Activated CD4-positive, CD25-positive, alpha-beta regulatory T cell treated with anti-CD3 and anti-CD28 coated beads, Interleukin-2, amount 50 U/mL, for 16 hours (primary cell): ENCODE results near the gene GET4.
"Not testable (repeated sequence)": the region's sequence is repeated elsewhere in the genome, so short reads cannot be mapped to it uniquely, and the experiment has no call there.

ENCODE experiments used
- DNase-seq: peaks from one replicate; pipeline ENCODE4 v3.0.0-alpha.2; 2020; ENCODE audit warnings: low read depth, low spot score

The GET4 gene

GRCh38 chr7:845091-845490, 31.3 kb upstream of the GET4 start:
- DNase-seq: no peak

GRCh38 chr7:845731-846130, 30.6 kb upstream of the GET4 start:
- DNase-seq: no peak

- DNase-seq: not testable (repeated sequence)
These were observed 29.2 kb upstream of the GET4 start for GRCh38 chr7:846958-847650.

GRCh38 chr7:847728-848127, 28.6 kb upstream of the GET4 start:
- not testable (repeated sequence) for DNase-seq

- no peak for DNase-seq
These were observed 27.2 kb upstream of the GET4 start for GRCh38 chr7:849145-849544.

- no peak for DNase-seq
These were observed 26.6 kb upstream of the GET4 start for GRCh38 chr7:849781-850180.

- no peak for DNase-seq
These were observed 25.1 kb upstream of the GET4 start for GRCh38 chr7:851204-851603.

GRCh38 chr7:853366-854117, 22.8 kb upstream of the GET4 start:
- no peak for DNase-seq

- no peak for DNase-seq
These were observed 22.1 kb upstream of the GET4 start for GRCh38 chr7:854118-854775.

- no peak for DNase-seq
These were observed 20.5 kb upstream of the GET4 start for GRCh38 chr7:855686-856369.

- DNase-seq: no peak
These were observed 19.8 kb upstream of the GET4 start for GRCh38 chr7:856444-857095.

GRCh38 chr7:857661-858060, 18.7 kb upstream of the GET4 start:
- DNase-seq: no peak

- no peak for DNase-seq
These were observed 16.9 kb upstream of the GET4 start for GRCh38 chr7:859359-860030.

GRCh38 chr7:860149-860548, 16.2 kb upstream of the GET4 start:
- no peak for DNase-seq

- no peak for DNase-seq
These were observed 15.1 kb upstream of the GET4 start for GRCh38 chr7:861222-861621.

- DNase-seq: no peak
These were observed 14.2 kb upstream of the GET4 start for GRCh38 chr7:862157-862556.

- DNase-seq: no peak
These were observed 13.2 kb upstream of the GET4 start for GRCh38 chr7:863106-863505.

- DNase-seq: no peak
These were observed 10.4 kb upstream of the GET4 start for GRCh38 chr7:865921-866320.

GRCh38 chr7:867001-867405, 9.4 kb upstream of the GET4 start:
- DNase-seq: no peak

- DNase-seq: no peak
These were observed 8.8 kb upstream of the GET4 start for GRCh38 chr7:867406-868188.

GRCh38 chr7:868189-868486, 8.2 kb upstream of the GET4 start:
- DNase-seq: no peak
